ENCODE results near the gene RNF113A.

- TF ChIP-seq CTCF (IDR thresholded peaks at IDR 0.05; ENCODE audit: low read depth, low read length, missing input control) (no peak), NR2F2 (IDR thresholded peaks at IDR 0.05) (no peak), REST (IDR thresholded peaks at IDR 0.05) (no peak), GABPA (IDR thresholded peaks at IDR 0.05 in 1 of 2, conservative IDR thresholded peaks at IDR 0.05 in 1 of 2) (no peak), YY1 (IDR thresholded peaks at IDR 0.05) (no peak), ATF3 (IDR thresholded peaks at IDR 0.05) (no peak), JUND (IDR thresholded peaks at IDR 0.05) (no peak), RAD21 (IDR thresholded peaks at IDR 0.05) (no peak), TAF1 (conservative IDR thresholded peaks at IDR 0.05) (no peak), ZBTB33 (IDR thresholded peaks at IDR 0.05) (no peak), SP1 (IDR thresholded peaks at IDR 0.05) (no peak), EGR1 (IDR thresholded peaks at IDR 0.05; ENCODE audit: low read depth in 2 of 2) (no peak), MAX (IDR thresholded peaks at IDR 0.05) (no peak), RXRA (IDR thresholded peaks at IDR 0.05) (no peak)
Measured at GRCh38 chrX:119900976-119901375, 29.4 kb upstream of the RNF113A start.

Data from liver (tissue), 3 donors.